LNCaP clone FGC (cell line): ENCODE results near the gene SALL4.
"Not testable (repeated sequence)": the region's sequence is repeated elsewhere in the genome, so short reads cannot be mapped to it uniquely, and the experiment has no call there.

Experiments used
- DNase-seq: peaks from one replicate; pipeline ENCODE4 v3.0.0-alpha.2; 2011; ENCODE audit warnings: low read depth
- H3K4me3 ChIP-seq: 2 replicates; pipeline ENCODE4 v1.5.1; 2011; ENCODE audit warnings: mild to moderate bottlenecking, low read depth, low read length, control low read depth
- TF ChIP-seq, protein P1 (sequence below): IDR thresholded peaks from 2 replicates; pipeline ENCODE4 v1.5.1; 2012; ENCODE audit warnings: mild to moderate bottlenecking; ENCODE audit not compliant: control insufficient read depth, insufficient read depth; ENCODE audit errors: extremely low read depth

The SALL4 gene

DNA sequence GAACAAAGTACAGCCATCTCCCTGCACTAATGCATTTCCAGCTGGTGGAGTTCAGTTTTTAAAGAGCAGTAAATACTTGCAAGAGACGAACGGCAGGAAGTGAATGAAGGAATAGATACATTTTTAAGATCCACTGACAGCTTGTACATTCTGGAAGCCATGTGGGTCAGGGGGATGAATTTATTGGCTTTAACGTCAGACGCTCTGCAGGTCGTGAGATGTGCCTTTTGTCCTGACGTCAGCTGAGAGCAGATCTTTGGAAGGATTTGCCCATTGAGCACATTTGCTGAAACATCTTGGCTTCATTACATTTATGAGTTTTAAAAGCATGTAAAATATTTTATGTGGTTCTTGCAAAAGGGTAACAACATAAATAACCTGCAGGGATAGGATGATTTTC is 29.5 kb upstream of the SALL4 start:
- peak; percentile 19 for DNase-seq
- H3K4me3 ChIP-seq = no peak overlapping the region
- TF ChIP-seq, protein P1, sequence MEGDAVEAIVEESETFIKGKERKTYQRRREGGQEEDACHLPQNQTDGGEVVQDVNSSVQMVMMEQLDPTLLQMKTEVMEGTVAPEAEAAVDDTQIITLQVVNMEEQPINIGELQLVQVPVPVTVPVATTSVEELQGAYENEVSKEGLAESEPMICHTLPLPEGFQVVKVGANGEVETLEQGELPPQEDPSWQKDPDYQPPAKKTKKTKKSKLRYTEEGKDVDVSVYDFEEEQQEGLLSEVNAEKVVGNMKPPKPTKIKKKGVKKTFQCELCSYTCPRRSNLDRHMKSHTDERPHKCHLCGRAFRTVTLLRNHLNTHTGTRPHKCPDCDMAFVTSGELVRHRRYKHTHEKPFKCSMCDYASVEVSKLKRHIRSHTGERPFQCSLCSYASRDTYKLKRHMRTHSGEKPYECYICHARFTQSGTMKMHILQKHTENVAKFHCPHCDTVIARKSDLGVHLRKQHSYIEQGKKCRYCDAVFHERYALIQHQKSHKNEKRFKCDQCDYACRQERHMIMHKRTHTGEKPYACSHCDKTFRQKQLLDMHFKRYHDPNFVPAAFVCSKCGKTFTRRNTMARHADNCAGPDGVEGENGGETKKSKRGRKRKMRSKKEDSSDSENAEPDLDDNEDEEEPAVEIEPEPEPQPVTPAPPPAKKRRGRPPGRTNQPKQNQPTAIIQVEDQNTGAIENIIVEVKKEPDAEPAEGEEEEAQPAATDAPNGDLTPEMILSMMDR = no peak

DNA sequence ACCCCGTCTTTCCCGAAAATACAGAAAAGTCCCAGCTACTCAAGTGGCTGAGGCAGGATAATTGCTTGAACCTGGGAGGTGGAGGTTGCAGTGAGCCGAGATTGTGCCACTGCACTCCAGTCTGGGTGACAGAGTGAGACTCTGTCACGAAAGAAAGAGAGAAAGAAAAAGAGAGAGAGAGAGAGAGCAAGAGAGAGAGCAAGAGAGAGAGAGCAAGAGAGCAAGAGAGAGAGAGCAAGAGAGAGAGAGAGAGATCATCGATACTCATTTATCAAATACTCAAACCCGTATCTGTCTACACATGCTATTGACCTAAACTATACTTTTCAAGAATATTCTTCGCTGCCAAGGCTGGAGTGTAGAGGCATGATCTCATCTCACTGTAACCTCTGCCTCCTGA is 28.2 kb upstream of the SALL4 start:
- H3K4me3 ChIP-seq = no peak overlapping the region
- no peak for DNase-seq
- TF ChIP-seq, protein P1 = no peak

DNA sequence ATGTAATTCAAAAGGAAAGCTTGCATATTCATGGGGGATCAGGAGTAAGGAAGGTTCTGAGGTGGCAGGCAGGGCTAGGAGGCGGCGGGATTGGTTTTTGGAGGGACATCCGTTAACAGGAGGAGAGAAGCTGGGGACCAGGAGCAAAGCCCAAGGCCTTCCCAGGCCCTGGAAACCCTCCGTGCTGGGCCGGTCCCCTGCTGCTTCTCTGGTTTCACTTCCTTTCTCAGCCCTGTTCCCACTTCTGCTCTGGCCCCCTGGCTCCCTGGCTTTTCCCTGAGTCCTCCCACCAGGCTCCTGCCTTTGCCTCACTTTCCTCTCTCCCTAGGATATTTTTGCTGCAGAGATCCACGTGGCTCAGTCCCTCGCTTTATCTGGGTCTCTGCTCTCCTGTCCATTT is 26.4 kb upstream of the SALL4 start:
- DNase-seq = no peak
- H3K4me3 ChIP-seq = no peak overlapping the region
- TF ChIP-seq, protein P1 = no peak

- no peak for DNase-seq
- TF ChIP-seq, protein P1 = no peak
- H3K4me3 ChIP-seq = no peak overlapping the region
Measured at GRCh38 chr20:51826372-51826771, 24.1 kb upstream of the SALL4 start.

GRCh38 chr20:51818479-51819008 is 16.2 kb upstream of the SALL4 start:
- H3K4me3 ChIP-seq = no peak overlapping the region
- TF ChIP-seq, protein P1 = no peak
- DNase-seq = no peak

- not testable (repeated sequence) for H3K4me3 ChIP-seq, DNase-seq
Measured at GRCh38 chr20:51816856-51817255, 14.5 kb upstream of the SALL4 start.

DNA sequence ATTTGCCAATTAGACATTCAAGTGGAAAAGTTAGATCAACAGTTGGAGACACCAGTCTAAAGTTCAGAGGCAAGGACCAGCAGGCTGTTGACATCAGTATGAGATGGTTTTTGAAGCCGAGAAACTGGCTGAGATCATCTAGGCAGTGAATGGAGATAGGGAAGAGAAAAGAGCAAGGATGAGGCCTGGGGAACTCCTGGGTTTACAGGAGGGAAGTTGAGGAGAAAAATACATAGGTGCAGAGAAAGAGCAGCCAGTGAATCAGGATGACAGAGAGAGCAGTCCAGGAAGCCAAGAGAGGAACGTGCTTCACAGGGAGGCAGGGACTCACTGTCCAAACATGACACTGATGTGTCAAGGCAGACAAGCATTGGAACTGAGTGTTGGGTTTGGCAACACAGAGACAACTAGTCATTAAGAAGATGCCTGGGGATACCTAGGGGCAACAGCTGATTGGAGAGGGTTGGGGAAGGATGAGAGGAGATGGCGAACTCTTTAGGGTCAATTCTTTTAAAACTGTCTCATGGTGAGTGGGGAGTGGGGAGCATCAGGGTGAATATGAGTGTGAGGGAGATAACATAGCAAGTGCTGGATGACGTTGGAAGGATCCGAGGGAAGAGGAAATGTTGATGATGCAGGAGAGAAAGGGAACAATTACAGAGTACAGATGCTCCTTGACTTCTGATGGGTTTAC is 13.2 kb upstream of the SALL4 start:
- TF ChIP-seq, protein P1 = no peak
- H3K4me3 ChIP-seq = no peak overlapping the region
- DNase-seq = no peak
